Measurements from ENCODE around the gene TNNT2.

Gene TNNT2

GRCh38 chr1:201377611-201378092 lies at the start of gene TNNT2:
TSS of gene TNNT2 (minus strand) at chr1:201377680. CDS start at chr1:201373254, 4,426 bp downstream.
- no peak for DNase-seq

- DNase-seq, result no peak
Measured at GRCh38 chr1:201426479-201427310, 49.2 kb upstream of the TNNT2 start.

GRCh38 chr1:201424146-201424545 lies 46.7 kb upstream of the TNNT2 start:
- no peak for DNase-seq

- no peak for DNase-seq
Measured at GRCh38 chr1:201423655-201424054, 46.2 kb upstream of the TNNT2 start.

- no peak for DNase-seq
Measured at GRCh38 chr1:201422436-201423030, 45.1 kb upstream of the TNNT2 start.

GRCh38 chr1:201422026-201422425 lies 44.5 kb upstream of the TNNT2 start:
- DNase-seq, result no peak

- no peak for DNase-seq
Measured at GRCh38 chr1:201421041-201421440, 43.6 kb upstream of the TNNT2 start.

GRCh38 chr1:201420608-201421002 lies 43.1 kb upstream of the TNNT2 start:
- no peak for DNase-seq

- no peak for DNase-seq
Measured at GRCh38 chr1:201419746-201420607, 42.5 kb upstream of the TNNT2 start.

GRCh38 chr1:201419256-201419655 lies 41.8 kb upstream of the TNNT2 start:
- DNase-seq, result no peak

GRCh38 chr1:201418461-201418860 lies 41.0 kb upstream of the TNNT2 start:
- no peak for DNase-seq

- no peak for DNase-seq
Measured at GRCh38 chr1:201414051-201414738, 36.7 kb upstream of the TNNT2 start.

- no peak for DNase-seq
Measured at GRCh38 chr1:201411292-201411691, 33.8 kb upstream of the TNNT2 start.

- no peak for DNase-seq
Measured at GRCh38 chr1:201409440-201409839, 32.0 kb upstream of the TNNT2 start.

GRCh38 chr1:201408834-201409200 lies 31.3 kb upstream of the TNNT2 start:
- no peak for DNase-seq

- DNase-seq, result peak; percentile 88
Measured at GRCh38 chr1:201408176-201408833, 30.8 kb upstream of the TNNT2 start.

- DNase-seq, result no peak
Measured at GRCh38 chr1:201406831-201407406, 29.4 kb upstream of the TNNT2 start.

GRCh38 chr1:201405484-201405831 lies 28.0 kb upstream of the TNNT2 start:
- DNase-seq, result no peak

- DNase-seq, result no peak
Measured at GRCh38 chr1:201404722-201405483, 27.4 kb upstream of the TNNT2 start.

- no peak for DNase-seq
Measured at GRCh38 chr1:201404055-201404454, 26.6 kb upstream of the TNNT2 start.

GRCh38 chr1:201403359-201403758 lies 25.9 kb upstream of the TNNT2 start:
- no peak for DNase-seq

Data from activated CD8-positive, alpha-beta memory T cell treated with anti-CD3 and anti-CD28 coated beads for 24 hours (primary cell).